Measurements from ENCODE around the gene TMEM218. TPM values are rescaled to one million over a fixed set of nuclear protein-coding genes. Genes with fewer than 3 reads are reported as not detected.

Gene TMEM218
- total RNA-seq (10 to 100 TPM; 15.1 to 16.6 TPM), polyA plus RNA-seq (10 to 100 TPM; 25.5 to 48.1 TPM)

DNA sequence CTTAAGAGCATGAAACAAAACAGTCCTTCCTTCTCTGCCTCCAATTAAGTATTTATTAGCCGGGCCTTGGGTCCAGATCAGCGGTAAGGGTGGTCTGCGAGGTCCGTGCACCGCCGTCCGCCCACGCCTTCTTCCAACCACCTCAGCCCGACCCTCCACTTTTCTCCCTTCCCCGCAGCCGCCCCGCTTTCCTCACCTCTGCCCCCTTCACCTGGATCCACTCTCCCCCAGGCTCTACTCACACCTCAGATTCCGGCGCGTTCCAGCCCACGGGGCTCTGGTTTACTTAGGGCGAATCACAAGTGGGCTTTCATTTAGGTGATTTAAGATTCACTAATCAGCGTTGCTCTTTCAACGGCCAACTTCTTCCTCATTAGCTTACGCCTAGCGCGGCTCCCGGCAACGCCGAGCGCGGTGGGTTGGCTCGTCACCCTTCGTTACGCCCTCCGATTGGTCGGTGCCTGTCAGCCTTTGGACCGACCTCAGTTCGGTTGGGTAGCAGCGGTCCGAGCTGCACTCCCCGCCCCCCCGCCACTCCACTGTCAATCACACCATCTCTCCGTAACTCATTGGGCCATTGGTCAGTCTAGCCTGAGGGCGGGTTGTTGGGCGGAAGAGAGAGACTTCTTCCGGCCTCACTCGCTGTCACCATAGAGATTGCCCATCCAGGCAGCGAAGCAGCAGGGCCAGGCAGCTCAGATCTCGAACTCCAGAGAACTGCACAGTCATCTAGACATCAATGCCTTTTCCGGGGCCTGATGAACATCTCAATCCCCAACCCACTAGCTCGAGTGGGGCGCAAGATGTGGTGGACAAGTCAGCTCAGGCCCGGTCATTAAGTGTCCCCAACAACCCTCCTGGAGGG, at the start of gene TMEM218:
TMEM218 (minus strand) TSS at position 284 of the 865 bp plus-strand sequence. CDS start 9,385 bp downstream, outside the sequence.
- H3K27me3 ChIP-seq (ENCODE audit: insufficient read depth, low read length), result no peaks in the 10 kb centered on the region
- Mint-ChIP-seq H3K4me3 (peak within 1 kb of the TSS; percentile 92 to 100 (median 98)), H3K27ac (peak within 1 kb of the TSS; percentile 74 to 99 (median 97)), H3K4me1 (peaks cover 4 to 25% (median 18%) of the 10 kb centered on the region in 4 donors), H3K9me3 (no peaks in the 10 kb centered on the region), H3K36me3 (peaks cover 3 to 5% of the 10 kb centered on the region in 2 donors), H3K27me3 (no peaks in the 10 kb centered on the region)
- peak within 1 kb of the TSS; percentile 68 for H3K27ac ChIP-seq (ENCODE audit: low read depth, low read length)
- CTCF ChIA-PET (ENCODE audit: partially characterized antibody), result interaction anchor here (0.7 to 4.8 kb wide), 10 partner anchors 12 to 365 kb away, joined by 3 to 28 read pairs (median 4); partner anchors contain the start of gene CCDC15
- H3K4me1 ChIP-seq (ENCODE audit: insufficient read depth, low read length), result peaks cover 18% of the 10 kb centered on the region
- peak; percentile 94 to 97 (median 96) for DNase-seq
- H3K4me3 ChIP-seq (ENCODE audit: low read length in 2 of 2), result peak within 1 kb of the TSS; percentile 72 to 89
- intact Hi-C loops (cut with micrococcal nuclease), result loop anchor here (1.0 to 10.0 kb wide), 6 partner anchors 13 to 776 kb away; partner anchors contain the start of genes CCDC15, HYLS1, PKNOX2 and STT3A
- POLR2A ChIA-PET (ENCODE audit: partially characterized antibody), result interaction anchor here (0.9 to 3.7 kb wide), 18 partner anchors 10 to 514 kb away, joined by 3 to 27 read pairs (median 4); partner anchors contain the start of genes CCDC15, MSANTD2, PKNOX2 and SIAE
- H3K36me3 ChIP-seq (ENCODE audit: insufficient read depth, low read length), result no peaks in the 10 kb centered on the region
- no peaks in the 10 kb centered on the region for H3K9me3 ChIP-seq (ENCODE audit: control insufficient read depth in 1 of 2, low read length in 2 of 2)

DNA sequence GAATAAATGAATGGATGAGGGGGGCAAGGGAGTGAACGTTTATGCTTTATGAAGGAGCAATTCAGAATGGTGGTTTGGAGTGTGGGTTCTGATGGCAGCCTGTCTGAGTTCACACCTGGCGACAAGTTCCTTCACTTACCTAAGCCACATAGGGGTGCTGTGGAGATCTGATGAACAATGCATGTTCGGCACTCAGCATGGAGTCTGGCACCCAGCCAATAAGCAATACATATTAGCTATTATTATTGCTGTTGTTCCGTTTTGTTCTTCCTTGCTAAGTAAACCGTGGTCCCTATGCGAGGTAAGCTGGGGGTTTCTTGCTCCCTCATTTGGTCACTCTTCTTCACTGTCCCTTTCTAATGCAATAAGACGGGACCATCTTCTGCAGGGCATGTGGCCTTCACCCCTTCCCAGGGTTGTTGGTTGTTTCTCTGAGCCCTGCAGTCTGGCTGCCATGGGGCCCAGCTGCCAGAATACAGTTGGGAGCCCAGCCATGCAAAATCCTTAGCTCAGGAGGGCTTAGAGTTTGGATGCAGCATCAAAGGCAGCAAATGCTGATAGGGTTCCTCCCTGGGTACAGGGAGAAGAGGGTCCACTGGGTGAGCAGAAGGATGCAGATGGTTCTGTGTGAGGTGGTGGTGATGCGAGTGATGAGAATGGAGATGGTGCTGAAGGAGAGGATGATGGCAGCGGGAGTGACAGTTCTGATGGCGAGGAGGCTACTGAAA, 46.7 kb upstream of the TMEM218 start:
- intact Hi-C loops (cut with micrococcal nuclease), result no loop called here
- Histone ChIP-seq H3K4me3 (ENCODE audit: low read length in 2 of 2) (no peak overlapping the region), H3K9me3 (ENCODE audit: control insufficient read depth in 1 of 2, low read length in 2 of 2) (no peaks in the 10 kb centered on the region), H3K27ac (ENCODE audit: low read depth, low read length) (no peak overlapping the region), H3K27me3 (ENCODE audit: insufficient read depth, low read length) (no peaks in the 10 kb centered on the region), H3K36me3 (ENCODE audit: insufficient read depth, low read length) (no peaks in the 10 kb centered on the region), H3K4me1 (ENCODE audit: insufficient read depth, low read length) (no peaks in the 10 kb centered on the region)
- H3K4me1 Mint-ChIP-seq, result no peaks in the 10 kb centered on the region
- no peaks in the 10 kb centered on the region for H3K9me3 Mint-ChIP-seq
- H3K4me3 Mint-ChIP-seq, result no peak overlapping the region
- H3K27me3 Mint-ChIP-seq, result peaks cover 34 to 35% of the 10 kb centered on the region in 2 donors
- no peak for DNase-seq
- no peaks in the 10 kb centered on the region for H3K36me3 Mint-ChIP-seq
- POLR2A ChIA-PET (ENCODE audit: partially characterized antibody), result no interaction called here
- CTCF ChIA-PET (ENCODE audit: partially characterized antibody), result interaction anchor here (3.6 kb wide), 1 partner anchor 15 kb away, joined by 15 read pairs; no protein-coding TSS in a partner anchor
- H3K27ac Mint-ChIP-seq, result no peak overlapping the region

DNA sequence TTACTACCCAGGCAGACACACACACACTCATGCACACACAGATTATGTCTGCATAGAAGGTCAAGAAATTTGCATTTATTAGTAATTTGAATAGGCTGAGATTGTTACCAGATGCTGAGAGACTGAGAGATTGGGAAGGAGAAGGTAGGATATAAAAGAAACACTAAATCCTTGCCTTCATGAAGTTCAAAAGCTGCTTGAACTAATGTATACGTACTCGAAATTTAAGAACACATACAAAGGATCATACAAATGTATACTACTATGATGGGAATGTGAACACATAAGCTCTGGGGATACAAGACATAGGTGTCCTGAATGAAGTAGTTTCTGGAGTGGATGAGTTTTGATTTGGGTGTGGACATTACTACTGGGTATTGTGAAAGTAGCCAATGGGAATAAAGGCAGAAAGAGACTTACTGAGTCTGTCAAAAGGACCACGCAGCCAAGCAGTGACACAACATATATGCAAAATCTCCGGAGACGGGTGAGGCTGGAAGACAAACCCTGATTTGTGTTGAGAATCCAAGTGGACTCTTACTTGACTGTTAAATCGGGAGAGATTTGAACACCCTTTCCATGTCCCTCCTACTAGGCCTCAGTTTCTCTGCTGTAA, 45.8 kb upstream of the TMEM218 start:
- POLR2A ChIA-PET (ENCODE audit: partially characterized antibody), result interaction anchor here (0.6 kb wide), 1 partner anchor 185 kb away, joined by 4 read pairs; no protein-coding TSS in a partner anchor
- H3K27ac ChIP-seq (ENCODE audit: low read depth, low read length), result no peak overlapping the region
- no peaks in the 10 kb centered on the region for H3K36me3 ChIP-seq (ENCODE audit: insufficient read depth, low read length)
- Mint-ChIP-seq H3K9me3 (no peaks in the 10 kb centered on the region), H3K27me3 (peaks cover 34 to 35% of the 10 kb centered on the region in 2 donors), H3K36me3 (no peaks in the 10 kb centered on the region), H3K4me3 (no peak overlapping the region), H3K27ac (no peak overlapping the region), H3K4me1 (no peaks in the 10 kb centered on the region)
- DNase-seq, result no peak
- CTCF ChIA-PET (ENCODE audit: partially characterized antibody), result interaction anchor here (3.6 kb wide), 1 partner anchor 15 kb away, joined by 15 read pairs; no protein-coding TSS in a partner anchor
- no peak overlapping the region for H3K4me3 ChIP-seq (ENCODE audit: low read length in 2 of 2)
- H3K9me3 ChIP-seq (ENCODE audit: control insufficient read depth in 1 of 2, low read length in 2 of 2), result no peaks in the 10 kb centered on the region
- no peaks in the 10 kb centered on the region for H3K4me1 ChIP-seq (ENCODE audit: insufficient read depth, low read length)
- intact Hi-C loops (cut with micrococcal nuclease), result no loop called here
- H3K27me3 ChIP-seq (ENCODE audit: insufficient read depth, low read length), result no peaks in the 10 kb centered on the region

DNA sequence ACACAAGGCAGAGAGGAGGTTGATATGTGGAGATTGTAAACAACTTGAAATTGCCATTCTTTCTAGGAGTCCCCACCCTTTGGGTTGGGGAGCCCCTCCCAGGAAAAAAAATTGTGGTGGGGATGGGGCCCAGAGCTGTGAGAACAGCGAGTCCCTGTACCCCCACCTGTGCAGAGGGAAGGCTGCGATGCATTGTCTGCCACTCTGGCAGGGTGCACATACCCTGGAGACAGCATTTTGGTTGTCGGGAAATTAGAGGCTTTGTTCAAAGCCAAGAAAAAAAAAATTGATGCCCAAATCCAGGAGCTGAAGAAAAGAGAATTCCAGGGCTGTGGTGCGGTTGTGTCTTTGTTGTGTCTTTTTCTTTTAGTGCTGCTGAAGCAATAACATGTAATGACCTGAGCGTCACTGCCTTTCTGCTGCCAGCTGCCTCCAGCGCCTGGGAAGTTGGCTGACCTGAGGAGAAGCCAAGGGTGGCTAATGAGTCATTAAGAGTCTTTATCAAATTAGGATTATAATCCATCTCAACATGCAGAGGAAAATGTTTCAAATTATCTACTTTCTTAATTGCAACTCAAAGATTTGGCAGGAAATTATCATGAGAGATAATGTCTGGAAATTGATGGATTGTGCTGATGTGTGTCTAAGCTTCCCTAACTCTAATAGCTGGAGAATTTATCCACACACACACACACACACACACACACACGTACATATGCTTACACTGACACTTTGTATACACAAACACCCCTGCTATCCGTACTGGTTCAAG, 45.1 kb upstream of the TMEM218 start:
- Histone ChIP-seq H3K27me3 (ENCODE audit: insufficient read depth, low read length) (no peaks in the 10 kb centered on the region), H3K27ac (ENCODE audit: low read depth, low read length) (no peak overlapping the region), H3K9me3 (ENCODE audit: control insufficient read depth in 1 of 2, low read length in 2 of 2) (no peaks in the 10 kb centered on the region), H3K4me1 (ENCODE audit: insufficient read depth, low read length) (no peaks in the 10 kb centered on the region), H3K36me3 (ENCODE audit: insufficient read depth, low read length) (no peaks in the 10 kb centered on the region), H3K4me3 (ENCODE audit: low read length in 2 of 2) (no peak overlapping the region)
- DNase-seq, result no peak
- H3K9me3 Mint-ChIP-seq, result no peaks in the 10 kb centered on the region
- ChIA-PET CTCF (ENCODE audit: partially characterized antibody) (interaction anchor here (3.6 kb wide), 1 partner anchor 14 kb away, joined by 15 read pairs; no protein-coding TSS in a partner anchor), POLR2A (ENCODE audit: partially characterized antibody) (interaction anchor here (0.6 kb wide), 1 partner anchor 184 kb away, joined by 4 read pairs; no protein-coding TSS in a partner anchor)
- peaks cover 35% of the 10 kb centered on the region in 2 donors for H3K27me3 Mint-ChIP-seq
- no peak overlapping the region for H3K27ac Mint-ChIP-seq
- H3K4me1 Mint-ChIP-seq, result no peaks in the 10 kb centered on the region
- intact Hi-C loops (cut with micrococcal nuclease), result no loop called here
- no peak overlapping the region for H3K4me3 Mint-ChIP-seq
- no peaks in the 10 kb centered on the region for H3K36me3 Mint-ChIP-seq

DNA sequence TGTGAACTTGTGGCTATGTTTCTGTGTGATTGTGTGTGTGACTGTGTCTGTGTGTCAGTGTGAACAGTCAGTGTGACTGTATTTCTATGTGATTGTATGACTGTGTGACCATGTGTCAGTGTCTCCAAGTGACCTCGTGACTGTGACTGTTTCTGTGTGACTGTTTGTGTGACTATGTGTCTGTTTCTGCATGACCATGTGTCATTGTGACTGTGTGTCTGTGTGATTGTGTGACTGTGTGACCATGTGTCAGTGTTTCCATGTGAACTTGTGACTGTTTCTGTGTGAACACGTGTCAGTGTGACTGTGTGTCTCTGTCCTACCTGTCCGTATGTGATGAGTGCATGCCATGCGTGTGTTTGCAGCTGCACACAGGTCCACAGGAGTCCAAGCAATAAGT, 44.3 kb upstream of the TMEM218 start:
- Mint-ChIP-seq H3K27me3 (peaks cover 34 to 35% of the 10 kb centered on the region in 2 donors), H3K36me3 (no peaks in the 10 kb centered on the region), H3K27ac (no peak overlapping the region), H3K4me1 (no peaks in the 10 kb centered on the region), H3K9me3 (no peaks in the 10 kb centered on the region), H3K4me3 (no peak overlapping the region)
- H3K4me3 ChIP-seq (ENCODE audit: low read length in 2 of 2), result no peak overlapping the region
- intact Hi-C loops (cut with micrococcal nuclease), result no loop called here
- H3K9me3 ChIP-seq (ENCODE audit: control insufficient read depth in 1 of 2, low read length in 2 of 2), result no peaks in the 10 kb centered on the region
- ChIA-PET POLR2A (ENCODE audit: partially characterized antibody) (no interaction called here), CTCF (ENCODE audit: partially characterized antibody) (no interaction called here)
- no peaks in the 10 kb centered on the region for H3K27me3 ChIP-seq (ENCODE audit: insufficient read depth, low read length)
- H3K36me3 ChIP-seq (ENCODE audit: insufficient read depth, low read length), result no peaks in the 10 kb centered on the region
- no peaks in the 10 kb centered on the region for H3K4me1 ChIP-seq (ENCODE audit: insufficient read depth, low read length)
- no peak overlapping the region for H3K27ac ChIP-seq (ENCODE audit: low read depth, low read length)
- no peak for DNase-seq

DNA sequence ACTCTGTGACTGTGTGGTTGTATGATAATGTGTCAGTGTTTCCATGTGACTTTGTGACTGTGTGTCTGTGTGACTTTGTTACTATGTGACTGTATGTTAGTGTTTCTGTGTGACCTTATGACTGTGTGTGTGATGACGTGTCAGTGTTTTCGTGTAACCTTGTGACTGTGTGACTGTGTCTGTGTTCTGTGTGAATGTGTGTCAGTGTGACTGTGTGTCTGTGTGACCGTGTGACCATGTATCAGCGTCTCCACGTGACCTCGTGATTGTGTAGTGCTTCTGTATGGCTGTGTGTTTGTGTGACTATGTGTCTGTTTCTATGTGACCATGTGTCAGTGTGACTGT, 43.6 kb upstream of the TMEM218 start:
- no peaks in the 10 kb centered on the region for H3K36me3 Mint-ChIP-seq
- DNase-seq, result no peak
- Histone ChIP-seq H3K9me3 (ENCODE audit: control insufficient read depth in 1 of 2, low read length in 2 of 2) (no peaks in the 10 kb centered on the region), H3K27me3 (ENCODE audit: insufficient read depth, low read length) (no peaks in the 10 kb centered on the region), H3K4me1 (ENCODE audit: insufficient read depth, low read length) (no peaks in the 10 kb centered on the region), H3K4me3 (ENCODE audit: low read length in 2 of 2) (no peak overlapping the region), H3K27ac (ENCODE audit: low read depth, low read length) (no peak overlapping the region), H3K36me3 (ENCODE audit: insufficient read depth, low read length) (no peaks in the 10 kb centered on the region)
- H3K27ac Mint-ChIP-seq, result peak overlapping the region in 1 of 7 donors; percentile 10
- intact Hi-C loops (cut with micrococcal nuclease), result no loop called here
- H3K27me3 Mint-ChIP-seq, result peaks cover 29 to 32% of the 10 kb centered on the region in 2 donors
- H3K4me3 Mint-ChIP-seq, result no peak overlapping the region
- ChIA-PET CTCF (ENCODE audit: partially characterized antibody) (interaction anchor here (1.0 kb wide), 1 partner anchor 14 kb away, joined by 3 read pairs; no protein-coding TSS in a partner anchor), POLR2A (ENCODE audit: partially characterized antibody) (no interaction called here)
- H3K4me1 Mint-ChIP-seq, result no peaks in the 10 kb centered on the region
- no peaks in the 10 kb centered on the region for H3K9me3 Mint-ChIP-seq
